Renal cortical epithelial cell (primary cell): ENCODE data around the gene OR6K6. TPM values are rescaled to one million over a fixed set of nuclear protein-coding genes. Genes with fewer than 3 reads are reported as not detected.

Experiments used
- DNase-seq: peaks from one replicate; pipeline ENCODE4 v3.0.0-alpha.2; 2011; ENCODE audit warnings: low read depth
- total RNA-seq: library from RNA; depleted of rRNA; stranded (reverse); fragments of >200 nt; gene quantifications from 2 replicates; pipeline ENCODE4 v1.2.3, GENCODE V29; 2014

The OR6K6 gene
- total RNA-seq, 1 donor from 2014 or later: not detected

GRCh38 chr1:158801396-158801795 is 46.9 kb downstream of the OR6K6 start:
- no peak for DNase-seq

- DNase-seq: no peak
These were observed 49.2 kb downstream of the OR6K6 start for GRCh38 chr1:158803678-158804077.

Other genes with a start within 250 kb of the OR6K6 start
- gene OR6Y1, start 200.3 kb upstream of the OR6K6 start, total RNA-seq: not detected in 2 replicates
- gene OR6P1, start 184.1 kb upstream of the OR6K6 start, total RNA-seq: not detected in 2 replicates
- not detected in 2 replicates for gene OR10X1, start 174.8 kb upstream of the OR6K6 start, total RNA-seq
- not detected in 2 replicates for gene OR10Z1, start 149.5 kb upstream of the OR6K6 start, total RNA-seq
- gene SPTA1, start 68.0 kb upstream of the OR6K6 start, total RNA-seq: under 0.01 TPM in 1 of 2 replicates, not detected in the other
- not detected in 2 replicates for gene OR6K2, start 54.1 kb upstream of the OR6K6 start, total RNA-seq
- not detected in 2 replicates for gene OR6K3, start 34.0 kb upstream of the OR6K6 start, total RNA-seq
- gene OR6N1, start 17.5 kb downstream of the OR6K6 start, total RNA-seq: not detected in 2 replicates
- gene OR6N2, start 26.5 kb downstream of the OR6K6 start, total RNA-seq: not detected in 2 replicates
- not detected in 2 replicates for gene MNDA, start 76.6 kb downstream of the OR6K6 start, total RNA-seq
- not detected in 2 replicates for gene PYHIN1, start 176.8 kb downstream of the OR6K6 start, total RNA-seq